Measurements from ENCODE around the gene MAGI2.

MAGI2 gene

DNA sequence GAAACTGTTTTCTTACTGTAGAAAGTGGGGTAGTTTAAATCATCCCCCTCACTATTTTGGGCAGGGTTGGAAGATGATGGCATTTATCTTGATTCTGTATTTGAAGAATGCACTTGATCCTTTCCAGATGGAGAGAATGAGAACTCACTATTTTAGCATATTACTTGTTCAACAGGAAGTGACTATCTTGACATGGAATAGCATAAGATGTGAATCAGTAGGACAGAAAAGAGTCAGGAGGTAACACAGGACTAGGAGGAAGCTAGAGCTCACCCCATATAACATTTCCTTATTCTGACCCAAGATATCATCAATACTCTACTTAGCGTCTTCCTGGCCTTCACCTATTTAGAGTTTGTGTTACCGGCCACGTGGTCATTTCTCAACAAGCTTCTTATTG, 1254.7 kb downstream of the MAGI2 start:
- H3K27ac ChIP-seq: no peak overlapping the region
- TF ChIP-seq, protein P1, sequence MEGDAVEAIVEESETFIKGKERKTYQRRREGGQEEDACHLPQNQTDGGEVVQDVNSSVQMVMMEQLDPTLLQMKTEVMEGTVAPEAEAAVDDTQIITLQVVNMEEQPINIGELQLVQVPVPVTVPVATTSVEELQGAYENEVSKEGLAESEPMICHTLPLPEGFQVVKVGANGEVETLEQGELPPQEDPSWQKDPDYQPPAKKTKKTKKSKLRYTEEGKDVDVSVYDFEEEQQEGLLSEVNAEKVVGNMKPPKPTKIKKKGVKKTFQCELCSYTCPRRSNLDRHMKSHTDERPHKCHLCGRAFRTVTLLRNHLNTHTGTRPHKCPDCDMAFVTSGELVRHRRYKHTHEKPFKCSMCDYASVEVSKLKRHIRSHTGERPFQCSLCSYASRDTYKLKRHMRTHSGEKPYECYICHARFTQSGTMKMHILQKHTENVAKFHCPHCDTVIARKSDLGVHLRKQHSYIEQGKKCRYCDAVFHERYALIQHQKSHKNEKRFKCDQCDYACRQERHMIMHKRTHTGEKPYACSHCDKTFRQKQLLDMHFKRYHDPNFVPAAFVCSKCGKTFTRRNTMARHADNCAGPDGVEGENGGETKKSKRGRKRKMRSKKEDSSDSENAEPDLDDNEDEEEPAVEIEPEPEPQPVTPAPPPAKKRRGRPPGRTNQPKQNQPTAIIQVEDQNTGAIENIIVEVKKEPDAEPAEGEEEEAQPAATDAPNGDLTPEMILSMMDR (conservative IDR thresholded peaks at IDR 0.05): no peak

DNA sequence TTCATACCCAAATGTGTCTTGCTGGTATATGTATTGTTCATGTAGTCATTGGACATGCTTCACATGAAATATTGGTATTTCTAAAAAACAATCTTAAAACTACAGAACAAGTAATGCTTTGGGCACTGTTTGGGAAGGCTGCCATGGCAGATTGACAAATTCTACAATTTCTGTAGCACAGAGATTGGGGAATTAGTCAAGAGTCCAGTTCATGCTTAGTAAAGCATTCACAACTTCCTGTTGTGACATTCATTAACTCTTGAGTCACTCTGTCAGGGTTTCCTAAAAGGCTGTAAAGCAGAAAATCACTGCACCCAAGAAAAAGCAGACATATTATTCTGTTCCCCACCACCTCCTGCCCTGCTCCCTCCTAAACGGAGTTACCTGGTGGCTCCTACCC, 1256.0 kb downstream of the MAGI2 start:
- TF ChIP-seq, protein P1 (conservative IDR thresholded peaks at IDR 0.05): no peak
- H3K27ac ChIP-seq: no peak overlapping the region

DNA sequence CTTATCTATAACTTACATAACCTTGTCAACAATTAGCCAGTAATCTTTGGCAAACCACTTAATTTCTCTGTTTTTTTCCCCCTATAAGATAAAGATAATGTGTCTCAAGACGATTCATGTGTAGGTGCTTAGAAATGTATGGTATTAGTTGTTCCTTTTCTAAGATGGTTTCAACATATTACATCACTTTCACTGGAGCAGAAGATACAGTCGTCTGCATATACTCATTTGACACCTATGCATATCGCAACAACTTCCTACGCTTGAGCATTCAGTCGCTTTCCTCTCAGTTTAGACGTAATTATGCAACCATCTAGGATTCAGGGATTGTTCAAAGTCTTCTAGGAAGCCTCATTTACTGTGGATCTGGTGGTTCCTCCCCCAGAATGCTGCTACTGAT, 1258.2 kb downstream of the MAGI2 start:
- TF ChIP-seq, protein P1 (conservative IDR thresholded peaks at IDR 0.05): no peak
- no peak overlapping the region for H3K27ac ChIP-seq

DNA sequence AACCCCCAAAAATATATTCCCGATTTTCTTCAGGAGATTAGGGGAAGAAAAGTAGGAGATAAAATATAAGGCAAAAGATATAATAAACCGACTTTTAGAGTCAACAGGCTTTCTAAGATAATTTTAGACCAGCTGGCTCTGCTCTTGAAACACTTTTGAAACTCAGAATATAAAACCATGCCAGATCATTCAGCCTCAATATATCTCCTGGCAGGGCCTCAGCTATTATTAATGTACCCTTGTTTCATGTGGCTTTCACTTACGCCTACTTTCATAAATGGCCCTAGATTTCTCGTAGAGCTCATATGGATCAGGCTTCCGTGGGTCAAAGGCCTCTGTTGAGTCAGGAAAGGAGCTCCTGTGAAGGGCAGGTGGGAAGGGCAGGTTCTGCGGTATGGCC, 1258.9 kb downstream of the MAGI2 start:
- TF ChIP-seq, protein P1 (conservative IDR thresholded peaks at IDR 0.05): no peak
- no peak overlapping the region for H3K27ac ChIP-seq

DNA sequence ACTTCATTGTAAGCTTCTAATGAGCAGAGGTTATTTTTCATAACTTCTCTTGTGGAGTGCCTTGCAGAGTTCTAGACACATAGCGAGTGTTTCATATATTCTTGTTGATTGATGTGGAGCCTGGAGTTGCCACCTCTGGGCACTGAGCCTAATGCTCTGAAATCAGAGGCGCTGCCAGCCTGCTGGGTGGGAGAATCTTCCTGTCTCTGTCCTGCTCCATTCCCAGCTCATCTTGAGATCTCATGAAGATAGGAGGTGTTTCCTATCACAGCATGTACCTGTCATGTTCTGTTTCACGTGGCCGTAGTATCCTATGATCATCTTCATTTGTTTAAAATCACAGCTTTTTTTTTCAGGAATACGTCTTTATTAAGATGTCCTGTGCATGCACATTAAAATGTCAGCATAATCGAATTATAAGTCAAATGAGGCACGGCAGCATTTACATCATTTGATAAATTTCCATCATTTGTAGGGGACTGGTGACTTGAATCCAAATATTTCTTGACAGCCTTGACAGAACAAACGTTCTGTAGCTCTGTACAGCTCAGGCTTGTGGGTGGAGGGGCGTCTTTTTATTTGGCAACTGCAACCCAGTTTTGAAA, 1261.9 kb downstream of the MAGI2 start:
- TF ChIP-seq, protein P1 (conservative IDR thresholded peaks at IDR 0.05): no peak
- no peak overlapping the region for H3K27ac ChIP-seq

DNA sequence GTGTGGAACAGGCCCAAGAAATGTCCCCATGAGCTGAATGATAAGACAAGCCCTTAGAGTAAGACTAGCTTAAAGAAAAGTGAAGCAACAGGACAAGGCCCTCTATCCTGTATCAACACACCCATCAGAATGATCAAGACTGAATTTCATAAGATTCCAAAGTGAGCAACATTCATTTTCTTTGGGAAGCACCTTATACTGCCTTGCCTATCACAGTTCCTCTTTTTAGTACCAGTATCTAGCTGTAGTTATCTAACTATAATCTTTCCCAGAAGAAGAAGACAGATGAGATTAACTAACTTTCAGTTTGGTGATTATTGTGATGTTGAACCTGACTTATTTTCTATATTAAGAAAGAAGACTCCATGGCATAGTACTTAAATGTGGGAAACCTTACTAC, 1263.7 kb downstream of the MAGI2 start:
- TF ChIP-seq, protein P1 (conservative IDR thresholded peaks at IDR 0.05): no peak
- no peak overlapping the region for H3K27ac ChIP-seq

DNA sequence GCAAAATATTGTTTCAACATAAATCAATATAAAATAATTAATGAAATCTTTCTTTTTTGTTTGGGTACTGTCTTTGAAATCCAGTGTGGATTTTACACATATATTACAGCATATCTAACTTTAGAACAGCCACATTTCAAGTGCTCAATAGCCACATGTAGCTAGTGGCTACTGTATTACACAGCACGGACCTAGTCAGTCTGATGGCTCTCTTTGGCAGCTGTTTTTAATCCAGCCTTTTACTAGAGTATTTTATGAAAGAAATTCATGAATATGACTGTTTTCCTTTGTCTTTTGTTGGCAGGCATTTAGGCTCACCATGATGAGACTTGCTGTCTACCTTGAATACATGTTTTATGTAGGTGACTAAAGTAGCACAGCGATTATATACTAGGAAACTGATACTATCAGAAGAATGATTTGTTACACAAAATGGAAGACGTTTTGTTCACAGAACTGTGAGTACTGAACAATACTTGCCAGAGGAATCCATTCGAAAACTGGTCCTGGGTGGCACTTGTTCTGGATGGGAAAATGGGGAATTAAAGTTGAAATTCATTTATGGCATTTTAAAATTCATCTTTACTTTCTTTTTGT, 1268.2 kb downstream of the MAGI2 start:
- TF ChIP-seq, protein P1 (conservative IDR thresholded peaks at IDR 0.05): no peak
- no peak overlapping the region for H3K27ac ChIP-seq
